ES-I3 (cell line): ENCODE results near the gene CHRM4.
"Not testable (repeated sequence)": the region's sequence is repeated elsewhere in the genome, so short reads cannot be mapped to it uniquely, and the experiment has no call there.

ENCODE experiments used
- H3K36me3 ChIP-seq: 2 replicates; pipeline ENCODE4 v1.6.1; 2013; ENCODE audit warnings: mild to moderate bottlenecking, low read length, control low read depth, moderate library complexity; ENCODE audit not compliant: insufficient read depth
- H3K4me1 ChIP-seq: 2 replicates; pipeline ENCODE4 v1.6.1; 2013; ENCODE audit warnings: mild to moderate bottlenecking, control low read depth, low read length; ENCODE audit not compliant: insufficient read depth
- H3K9ac ChIP-seq: 2 replicates; pipeline ENCODE4 v1.6.1; 2013; ENCODE audit warnings: low read depth, mild to moderate bottlenecking, low read length, moderate library complexity
- H3K9me3 ChIP-seq: 2 replicates; pipeline ENCODE4 v1.6.1; 2013; ENCODE audit warnings: mild to moderate bottlenecking, low read length, moderate library complexity; ENCODE audit not compliant: control insufficient read depth, insufficient read depth

The CHRM4 gene

GRCh38 chr11:46381819-46382645 is 9.5 kb downstream of the CHRM4 start:
- Histone ChIP-seq H3K9ac (peak overlapping the region; percentile 91), H3K9me3 (no peaks in the 10 kb centered on the region), H3K36me3 (peaks cover 4% of the 10 kb centered on the region), H3K4me1 (peaks cover 17% of the 10 kb centered on the region)

GRCh38 chr11:46381048-46381818 is 10.3 kb downstream of the CHRM4 start, which contains the start of gene MDK:
Gene MDK, plus strand, starts transcription at chr11:46381669. Its CDS starts 389 bp downstream, at chr11:46382058.
- Histone ChIP-seq H3K9ac (peak within 1 kb of the TSS; percentile 91), H3K36me3 (peaks cover 4% of the 10 kb centered on the region), H3K4me1 (peaks cover 17% of the 10 kb centered on the region), H3K9me3 (no peaks in the 10 kb centered on the region)

GRCh38 chr11:46380340-46381047 is 11.1 kb downstream of the CHRM4 start:
- H3K9ac ChIP-seq = peak overlapping the region; percentile 77
- H3K36me3 ChIP-seq = peaks cover 4% of the 10 kb centered on the region
- H3K9me3 ChIP-seq = no peaks in the 10 kb centered on the region
- peaks cover 17% of the 10 kb centered on the region for H3K4me1 ChIP-seq

GRCh38 chr11:46379482-46380293 is 11.9 kb downstream of the CHRM4 start:
- Histone ChIP-seq H3K4me1 (peaks cover 17% of the 10 kb centered on the region), H3K9ac (peak overlapping the region; percentile 15; the same call in 1 of the 2 replicates)
- H3K36me3 ChIP-seq = not testable (repeated sequence)

GRCh38 chr11:46378811-46379481 is 12.6 kb downstream of the CHRM4 start:
- H3K4me1 ChIP-seq = peaks cover 16% of the 10 kb centered on the region
- no peaks in the 10 kb centered on the region for H3K9me3 ChIP-seq
- H3K9ac ChIP-seq = peak overlapping the region; percentile 15; the same call in 1 of the 2 replicates
- H3K36me3 ChIP-seq = peaks cover 7% of the 10 kb centered on the region

More at GRCh38 chr11:46379482-46380293, 11.9 kb downstream of the CHRM4 start:
- not testable (repeated sequence) for H3K9me3 ChIP-seq

GRCh38 chr11:46378296-46378695 is 13.3 kb downstream of the CHRM4 start:
- Histone ChIP-seq H3K4me1 (peaks cover 10% of the 10 kb centered on the region), H3K9ac (no peak overlapping the region), H3K36me3 (peaks cover 7% of the 10 kb centered on the region), H3K9me3 (no peaks in the 10 kb centered on the region)

- no peak overlapping the region for H3K9ac ChIP-seq
- H3K36me3 ChIP-seq = peaks cover 7% of the 10 kb centered on the region
- peaks cover 8% of the 10 kb centered on the region for H3K4me1 ChIP-seq
- no peaks in the 10 kb centered on the region for H3K9me3 ChIP-seq
Observed at GRCh38 chr11:46377831-46378230, 13.7 kb downstream of the CHRM4 start.

GRCh38 chr11:46377290-46377689 is 14.3 kb downstream of the CHRM4 start:
- Histone ChIP-seq H3K9ac (no peak overlapping the region), H3K36me3 (peaks cover 7% of the 10 kb centered on the region), H3K4me1 (peaks cover 5% of the 10 kb centered on the region; the same call in 1 of the 2 replicates), H3K9me3 (no peaks in the 10 kb centered on the region)

GRCh38 chr11:46376258-46377050 is 15.1 kb downstream of the CHRM4 start:
- H3K36me3 ChIP-seq = peaks cover 7% of the 10 kb centered on the region
- H3K9me3 ChIP-seq = no peaks in the 10 kb centered on the region
- peaks cover 5% of the 10 kb centered on the region; the same call in 1 of the 2 replicates for H3K4me1 ChIP-seq
- H3K9ac ChIP-seq = no peak overlapping the region

- Histone ChIP-seq H3K4me1 (peaks cover 5% of the 10 kb centered on the region; the same call in 1 of the 2 replicates), H3K9me3 (no peaks in the 10 kb centered on the region), H3K9ac (no peak overlapping the region), H3K36me3 (peaks cover 7% of the 10 kb centered on the region)
Observed at GRCh38 chr11:46375392-46376101, 16.0 kb downstream of the CHRM4 start.

- Histone ChIP-seq H3K4me1 (peaks cover 6% of the 10 kb centered on the region; the same call in 1 of the 2 replicates), H3K36me3 (peaks cover 7% of the 10 kb centered on the region), H3K9ac (no peak overlapping the region), H3K9me3 (no peaks in the 10 kb centered on the region)
Observed at GRCh38 chr11:46374815-46375214, 16.8 kb downstream of the CHRM4 start.
